H1 (cell line): ENCODE data around the gene MRGPRX4. TPM values are rescaled to one million over a fixed set of nuclear protein-coding genes. Genes with fewer than 3 reads are reported as not detected.

Experiments
- CTCF ChIA-PET: fragments of 300-600 bp; sonication (Branson Sonifier 250); formaldehyde crosslinking; loops from one replicate; lab custom pipeline; 2021; ENCODE audit not compliant: partially characterized antibody; lab: Charles Lee
- POLR2A ChIA-PET: fragments of 300-600 bp; sonication (Branson Sonifier 250); formaldehyde crosslinking; loops from one replicate; lab custom pipeline; 2021; ENCODE audit warnings: inconsistent platforms; ENCODE audit not compliant: partially characterized antibody; lab: Charles Lee
- DNase-seq, 2 experiments: peaks; one replicate each; pipeline versions ENCODE4 v3.0.0 to v3.0.0-alpha.2; 2010 to 2022; ENCODE audit warnings: low spot score in 2 of 2, low read depth in 1 of 2, mixed read lengths in 1 of 2
- FAIRE-seq: peaks from 2 replicates; lab custom pipeline; 2011; peaks lifted over from hg19 to GRCh38; lab: Jason Lieb, UNC
- H2AFZ ChIP-seq: 2 replicates; pipeline ENCODE4 v1.8.1; 2012; ENCODE audit warnings: low read length, inconsistent platforms
- H2AK5ac ChIP-seq: 2 replicates; pipeline ENCODE4 v1.6.1; 2013; ENCODE audit warnings: low read depth, low read length
- H2BK120ac ChIP-seq: replicated peaks from 2 replicates; pipeline ENCODE3; 2013; ENCODE audit warnings: low read depth, low read length, inconsistent platforms
- H2BK12ac ChIP-seq: 2 replicates; pipeline ENCODE4 v1.6.1; 2013; ENCODE audit warnings: low read depth, low read length
- H2BK15ac ChIP-seq: 2 replicates; pipeline ENCODE4 v1.6.1; 2013; ENCODE audit warnings: low read length
- H2BK20ac ChIP-seq: 2 replicates; pipeline ENCODE4 v1.6.1; 2013; ENCODE audit warnings: low read length
- H2BK5ac ChIP-seq: 2 replicates; pipeline ENCODE4 v1.6.1; 2013; ENCODE audit warnings: low read depth, low read length
- H3K14ac ChIP-seq: 2 replicates; pipeline ENCODE4 v1.6.1; 2013; ENCODE audit warnings: inconsistent platforms; ENCODE audit not compliant: insufficient read length
- H3K18ac ChIP-seq: 2 replicates; pipeline ENCODE4 v1.6.1; 2013; ENCODE audit warnings: low read length; ENCODE audit errors: extremely low read depth
- H3K23ac ChIP-seq: 2 replicates; pipeline ENCODE4 v1.6.1; 2013; ENCODE audit warnings: inconsistent platforms; ENCODE audit not compliant: insufficient read length
- H3K23me2 ChIP-seq: 2 replicates; pipeline ENCODE4 v1.6.1; 2013; ENCODE audit warnings: low read depth, low read length
- H3K27ac ChIP-seq: 2 replicates; pipeline ENCODE4 v1.6.1; 2011; ENCODE audit warnings: low read depth, low read length, inconsistent platforms
- H3K27me3 ChIP-seq, 4 experiments: replicated peaks in 1 of 4; 1 replicate in 1 of 4; 2 replicates in 3 of 4; pipeline versions ENCODE4 v1.6.1 to v1.8.1; 2011 to 2013; ENCODE audit warnings: low read length in 3 of 4, mild to moderate bottlenecking in 3 of 4, inconsistent platforms in 2 of 4, mixed read lengths in 2 of 4, moderate library complexity in 1 of 4; ENCODE audit not compliant: control insufficient read depth in 3 of 4, insufficient read depth in 3 of 4; ENCODE audit errors: extremely low read depth in 1 of 4
- H3K36me3 ChIP-seq, 4 experiments: 2 replicates each; pipeline versions ENCODE4 v1.6.1 to v1.8.1; 2011 to 2013; ENCODE audit warnings: mild to moderate bottlenecking in 4 of 4, low read length in 3 of 4, moderate library complexity in 2 of 4, control low read depth in 1 of 4, inconsistent platforms in 1 of 4; ENCODE audit not compliant: insufficient read depth in 4 of 4, control insufficient read depth in 2 of 4
- H3K4ac ChIP-seq: replicated peaks from 2 replicates; pipeline ENCODE3; 2013; ENCODE audit warnings: low read length, low read depth, mixed read lengths, inconsistent platforms; ENCODE audit not compliant: insufficient read length
- H3K4me1 ChIP-seq, 4 experiments: replicated peaks in 1 of 4; 1 replicate in 1 of 4; 2 replicates in 3 of 4; pipeline versions ENCODE4 v1.6.1 to v1.8.1; 2011 to 2013; ENCODE audit warnings: low read length in 3 of 4, inconsistent platforms in 2 of 4, mixed read lengths in 1 of 4; ENCODE audit not compliant: insufficient read depth in 4 of 4, control insufficient read depth in 3 of 4
- H3K4me2 ChIP-seq, 2 experiments: 2 replicates each; pipeline versions ENCODE4 v1.6.1 to v1.8.1; 2011 to 2013; ENCODE audit warnings: low read depth in 2 of 2, low read length in 2 of 2, control low read depth in 1 of 2, inconsistent platforms in 1 of 2, mild to moderate bottlenecking in 1 of 2; ENCODE audit not compliant: insufficient read depth in 1 of 2
- H3K4me3 ChIP-seq, 4 experiments: fragments of 200-600, 300-600 bp in 1 of 4; sonication (generic), shearing (Covaris generic), sonication (Bioruptor Twin) in 1 of 4; 2 replicates each; pipeline versions ENCODE4 v1.5.1 to v1.8.1; 2011 to 2016; ENCODE audit warnings: low read length in 4 of 4, low read depth in 3 of 4, control low read depth in 2 of 4, inconsistent platforms in 2 of 4, mild to moderate bottlenecking in 2 of 4, mixed read lengths in 1 of 4, moderate library complexity in 1 of 4; ENCODE audit not compliant: insufficient read depth in 2 of 4; ENCODE audit errors: extremely low read depth in 1 of 4
- H3K56ac ChIP-seq: replicated peaks from 2 replicates; pipeline ENCODE3; 2013; ENCODE audit warnings: low read depth, mild to moderate bottlenecking, mixed read lengths, low read length, inconsistent platforms; ENCODE audit not compliant: insufficient read length
- H3K79me1 ChIP-seq: 2 replicates; pipeline ENCODE4 v1.6.1; 2013; ENCODE audit warnings: low read depth, low read length, control low read depth
- H3K79me2 ChIP-seq, 2 experiments: 2 replicates each; pipeline versions ENCODE4 v1.6.1 to v1.8.1; 2012 to 2013; ENCODE audit warnings: low read length in 2 of 2, mild to moderate bottlenecking in 2 of 2, inconsistent platforms in 1 of 2; ENCODE audit not compliant: insufficient read depth in 2 of 2, control insufficient read depth in 1 of 2
- H3K9ac ChIP-seq, 4 experiments: replicated peaks in 1 of 4; 1 replicate in 1 of 4; 2 replicates in 3 of 4; pipeline versions ENCODE4 v1.6.1 to v1.8.1; 2011 to 2013; ENCODE audit warnings: low read depth in 3 of 4, low read length in 3 of 4, control low read depth in 2 of 4, mild to moderate bottlenecking in 2 of 4, moderate library complexity in 2 of 4, inconsistent platforms in 1 of 4; ENCODE audit errors: extremely low read depth in 1 of 4
- H3K9me3 ChIP-seq, 2 experiments: 2 replicates each; pipeline versions ENCODE4 v1.6.1 to v1.8.1; 2012 to 2013; ENCODE audit warnings: mild to moderate bottlenecking in 2 of 2, moderate library complexity in 2 of 2, control low read depth in 1 of 2, inconsistent platforms in 1 of 2, low read depth in 1 of 2, low read length in 1 of 2, mixed read lengths in 1 of 2; ENCODE audit not compliant: insufficient read depth in 2 of 2
- H4K20me1 ChIP-seq, 2 experiments: replicated peaks in 1 of 2; 2 replicates each; pipeline versions ENCODE3 to v1.8.1; 2011 to 2013; ENCODE audit warnings: inconsistent platforms in 2 of 2, low read length in 2 of 2, mild to moderate bottlenecking in 1 of 2; ENCODE audit not compliant: insufficient read depth in 2 of 2, control insufficient read depth in 1 of 2
- H4K5ac ChIP-seq: 2 replicates; pipeline ENCODE4 v1.6.1; 2013; ENCODE audit warnings: low read length, low read depth, mixed read lengths, inconsistent platforms; ENCODE audit not compliant: insufficient read length
- H4K8ac ChIP-seq: 2 replicates; pipeline ENCODE4 v1.8.0; 2013; ENCODE audit warnings: mild to moderate bottlenecking, moderate library complexity, low read length, inconsistent platforms; ENCODE audit not compliant: insufficient read depth; ENCODE audit errors: extremely low read depth
- H4K91ac ChIP-seq: replicated peaks from 2 replicates; pipeline ENCODE3; 2013; ENCODE audit warnings: low read length, mixed read lengths, inconsistent platforms; ENCODE audit not compliant: insufficient read length
- BACH1 ChIP-seq: IDR thresholded peaks from 2 replicates; pipeline ENCODE4 v1.6.1; 2012; ENCODE audit warnings: low read length, improper control_type of control experiment
- CHD1 ChIP-seq: IDR thresholded peaks from 2 replicates; pipeline ENCODE4 v1.6.1; 2012; ENCODE audit warnings: low read depth, low read length, improper control_type of control experiment
- CTCF ChIP-seq, 3 experiments: IDR thresholded peaks; 1 replicate in 2 of 3; 2 replicates in 1 of 3; pipeline versions ENCODE4 v1.5.1 to v1.6.1; 2011; ENCODE audit warnings: low read length in 3 of 3, mild to moderate bottlenecking in 3 of 3, inconsistent platforms in 2 of 3, low read depth in 1 of 3, moderate library complexity in 1 of 3; ENCODE audit not compliant: insufficient read depth in 1 of 3; ENCODE audit errors: control extremely low read depth in 1 of 3
- EZH2 ChIP-seq: fragments of 200-600 bp; sonication (generic); IDR thresholded peaks from 2 replicates; pipeline ENCODE4 v1.7.1; 2012; ENCODE audit warnings: low read depth, mild to moderate bottlenecking, moderate library complexity, low read length, inconsistent platforms; ENCODE audit not compliant: severe bottlenecking
- KDM1A ChIP-seq: fragments of 200-600, 300-600 bp; sonication (generic); IDR thresholded peaks from 2 replicates; pipeline ENCODE4 v1.7.1; 2016; ENCODE audit warnings: mild to moderate bottlenecking, low read length, borderline replicate concordance
- RFX5 ChIP-seq: IDR thresholded peaks from 2 replicates; pipeline ENCODE4 v1.6.1; 2011; ENCODE audit warnings: low read depth, low read length, improper control_type of control experiment, borderline replicate concordance
- RNF2 ChIP-seq: fragments of 200-900, 300-1000 bp; sonication (generic); IDR thresholded peaks from 2 replicates; pipeline ENCODE4 v1.7.1; 2016; ENCODE audit warnings: borderline replicate concordance, low read depth, mild to moderate bottlenecking, antibody characterized with exemption, low read length; ENCODE audit not compliant: poor library complexity, severe bottlenecking; ENCODE audit errors: missing control alignments
- TAF7 ChIP-seq: optimal IDR thresholded peaks from 2 replicates; pipeline ENCODE3; 2011; ENCODE audit warnings: low read depth, mild to moderate bottlenecking, inconsistent platforms, low read length, moderate library complexity, borderline replicate concordance
- USF2 ChIP-seq: IDR thresholded peaks from 2 replicates; pipeline ENCODE4 v1.6.1; 2011; ENCODE audit warnings: low read length, improper control_type of control experiment
- YY1 ChIP-seq: IDR thresholded peaks from 2 replicates; pipeline ENCODE4 v1.6.1; 2011; ENCODE audit warnings: low read depth, mild to moderate bottlenecking, low read length
- WGBS, 2 experiments: shearing (Covaris generic) in 1 of 2; methylation state at CpG; one replicate each; pipeline versions ENCODE4 v1.1.6 to v1.1.7; 2013 to 2015; ENCODE audit warnings: low lambda C conversion rate in 2 of 2, mixed read lengths in 2 of 2, inconsistent platforms in 1 of 2, low coverage in 1 of 2, missing lambda C conversion rate in 1 of 2; ENCODE audit not compliant: insufficient replicate concordance in 2 of 2, insufficient coverage in 1 of 2, insufficient read length in 1 of 2; ENCODE audit errors: extremely low coverage in 1 of 2, missing lambda C conversion rate in 1 of 2; 5-methylcytosine and 5-hydroxymethylcytosine counted together
- polyA plus RNA-seq, 7 experiments: library from polyadenylated mRNA; depleted of rRNA in 3 of 7; stranded (reverse) in 5 of 7; unstranded in 2 of 7; fragments of >200 nt in 5 of 7; fragments of 200-250 nt in 2 of 7; gene quantifications; 1 replicate in 5 of 7; 2 replicates in 1 of 7; 4 replicates in 1 of 7; pipeline versions ENCODE4 v1.2.1 to v1.2.3, GENCODE V29; 2011 to 2013; ENCODE audit warnings: missing spikeins in 2 of 7, mixed read lengths in 2 of 7
- total RNA-seq: library from RNA; stranded (reverse); fragmentation: NEBNext Ultra II Directional; extraction: Animal tissue kit (Norgen Biotek cat#: 25700); gene quantifications from 2 replicates; pipeline ENCODE4 v1.2.1, GENCODE V29; 2021

The MRGPRX4 gene
- total and polyA plus RNA-seq, 2 of the 8 experiments (the other 6 are each of a cell fraction or from before 2014, with no cell fraction given), result not detected

GRCh38 chr11:18204220-18204619 is 31.6 kb downstream of the MRGPRX4 start:
- ChIA-PET POLR2A (interaction anchor here (0.5 to 1.2 kb wide), 2 partner anchors 89 to 660 kb away, joined by 3 to 8 read pairs; partner anchors contain the start of gene USH1C), CTCF (interaction anchor here (0.6 to 2.7 kb wide), 36 partner anchors 8 to 448 kb away, joined by 3 to 55 read pairs (median 6); partner anchors contain the start of genes MRGPRX4, SAA1 and SAAL1)
- Histone ChIP-seq H2BK5ac (no peak overlapping the region), H4K5ac (no peak overlapping the region), H3K27me3 (no peaks in the 10 kb centered on the region), H3K23ac (no peak overlapping the region), H3K4me2 (no peak overlapping the region), H3K9ac (no peak overlapping the region), H3K9me3 (no peaks in the 10 kb centered on the region), H3K23me2 (no peaks in the 10 kb centered on the region), H3K27ac (no peak overlapping the region), H3K14ac (no peak overlapping the region), H3K56ac (no peak overlapping the region), H3K4ac (no peak overlapping the region), H4K91ac (no peak overlapping the region), H2AFZ (peak overlapping the region; percentile 83; the same call in 1 of the 2 replicates), H4K20me1 (no peaks in the 10 kb centered on the region), H2BK20ac (no peak overlapping the region), H3K4me3 (no peak overlapping the region), H2BK120ac (no peak overlapping the region), H3K4me1 (no peaks in the 10 kb centered on the region), H2BK12ac (no peak overlapping the region), H3K79me1 (no peaks in the 10 kb centered on the region), H3K36me3 (no peaks in the 10 kb centered on the region), H2BK15ac (no peak overlapping the region), H3K18ac (no peak overlapping the region), H3K79me2 (no peaks in the 10 kb centered on the region), H2AK5ac (no peak overlapping the region), H4K8ac (no peak overlapping the region)
- 90% methylated on average over 3 of the region's 3 CpGs; no CpG with 5 or more reads in 1 of the 2 experiments for WGBS, 2 experiments
- DNase-seq (no peak), FAIRE-seq (no peak)
- no peak for TF ChIP-seq CTCF (IDR thresholded peaks at IDR 0.05; ENCODE audit: control extremely low read depth in 1 of 3, insufficient read depth in 1 of 3, low read depth in 1 of 3, low read length in 3 of 3)
- no peak for TF ChIP-seq BACH1
- no peak for TF ChIP-seq TAF7
- no peak for TF ChIP-seq RNF2
- TF ChIP-seq RFX5, result no peak
- no peak for TF ChIP-seq USF2
- no peak for TF ChIP-seq CHD1
- no peak for TF ChIP-seq YY1
- TF ChIP-seq KDM1A, result no peak
- no peak for TF ChIP-seq EZH2
